Measurements from ENCODE around the gene MYH9. TPM values are rescaled to one million over a fixed set of nuclear protein-coding genes. Genes with fewer than 3 reads are reported as not detected.

MYH9 gene
- total RNA-seq, 3 donors from 2014 or later (not counting 1 experiment from before 2014, with no cell fraction given): 803 to 1,038 (median 808) TPM

DNA sequence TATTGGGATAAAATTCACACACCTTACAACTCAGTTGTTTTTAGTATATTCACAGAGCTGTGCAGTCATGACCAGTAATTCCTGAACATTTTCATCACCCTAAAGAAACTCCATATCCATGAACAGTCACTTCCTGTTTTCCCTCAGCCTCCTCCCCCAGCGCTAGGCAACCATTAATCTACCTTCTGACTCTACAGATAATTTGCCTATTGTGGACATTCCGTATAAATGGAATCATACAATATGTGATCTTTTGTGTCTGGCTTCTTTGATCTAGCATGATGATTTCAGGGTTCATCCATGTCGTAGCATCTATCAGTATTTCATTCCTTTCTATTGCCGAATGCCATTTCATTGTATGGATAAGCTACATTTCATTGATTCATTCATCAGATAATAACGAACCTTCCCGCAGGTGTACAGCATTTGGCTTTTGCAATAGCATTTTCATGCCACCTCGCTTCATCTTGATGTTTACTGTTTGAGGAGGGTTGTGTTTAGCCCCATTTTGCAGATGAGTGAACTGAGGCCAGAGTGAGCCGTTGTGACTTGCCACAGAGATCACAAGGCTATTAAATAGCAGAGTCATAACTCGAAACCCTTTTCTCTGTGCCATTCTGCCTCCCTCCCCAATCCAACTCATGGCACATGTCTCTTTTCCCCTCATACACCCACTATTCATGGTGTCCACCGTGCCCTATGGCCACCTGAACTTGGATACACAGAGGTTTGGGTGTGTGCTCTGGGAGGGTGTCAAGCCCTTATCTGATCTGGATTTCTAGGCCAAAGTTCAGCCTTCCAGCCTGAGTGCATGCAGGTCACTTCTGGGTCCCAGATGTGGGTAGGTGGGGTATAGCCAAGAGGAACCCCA lies 11.1 kb upstream of the MYH9 start:
- no peaks in the 10 kb centered on the region for H3K9me3 Mint-ChIP-seq
- H3K9me3 ChIP-seq (ENCODE audit: control insufficient read depth, insufficient read depth, low read length): no peaks in the 10 kb centered on the region
- no peak for TF ChIP-seq CTCF (IDR thresholded peaks at IDR 0.05)
- peaks cover 20 to 28% of the 10 kb centered on the region in 2 donors for H3K4me1 Mint-ChIP-seq
- DNase-seq: no peak
- H3K4me3 ChIP-seq (ENCODE audit: low read length): no peak overlapping the region
- H3K27ac Mint-ChIP-seq: peak overlapping the region; percentile 57 to 80
- H3K36me3 Mint-ChIP-seq: no peaks in the 10 kb centered on the region
- no peak for ATAC-seq
- peaks cover 29% of the 10 kb centered on the region for H3K4me1 ChIP-seq (ENCODE audit: control insufficient read depth, insufficient read depth, low read length)
- whole genome bisulfite sequencing (ENCODE audit: insufficient coverage): 84% methylated on average over 10 of the region's 10 CpGs
- intact Hi-C loops (cut with micrococcal nuclease): no loop called here
- H3K27me3 ChIP-seq (ENCODE audit: control insufficient read depth, insufficient read depth, low read length): no peaks in the 10 kb centered on the region
- H3K27me3 Mint-ChIP-seq (ENCODE audit: low read depth in 2 of 2): no peaks in the 10 kb centered on the region
- peak overlapping the region; percentile 74 for H3K4me3 Mint-ChIP-seq
- H3K27ac ChIP-seq (ENCODE audit: low read length): no peak overlapping the region
- H3K36me3 ChIP-seq (ENCODE audit: control insufficient read depth, insufficient read depth, low read length): no peaks in the 10 kb centered on the region

- no peak for DNase-seq
- H3K36me3 Mint-ChIP-seq: no peaks in the 10 kb centered on the region
- no peaks in the 10 kb centered on the region for H3K9me3 Mint-ChIP-seq
- no peak overlapping the region for H3K27ac ChIP-seq (ENCODE audit: low read length)
- no peaks in the 10 kb centered on the region for H3K9me3 ChIP-seq (ENCODE audit: control insufficient read depth, insufficient read depth, low read length)
- intact Hi-C loops (cut with micrococcal nuclease): no loop called here
- no peaks in the 10 kb centered on the region for H3K27me3 ChIP-seq (ENCODE audit: control insufficient read depth, insufficient read depth, low read length)
- H3K4me3 ChIP-seq (ENCODE audit: low read length): no peak overlapping the region
- no peaks in the 10 kb centered on the region for H3K36me3 ChIP-seq (ENCODE audit: control insufficient read depth, insufficient read depth, low read length)
- no peak for TF ChIP-seq CTCF (IDR thresholded peaks at IDR 0.05)
- H3K27ac Mint-ChIP-seq: peak overlapping the region; percentile 9 to 10
- no peak overlapping the region for H3K4me3 Mint-ChIP-seq
- no peaks in the 10 kb centered on the region for H3K27me3 Mint-ChIP-seq (ENCODE audit: low read depth in 2 of 2)
- peaks cover 20 to 28% of the 10 kb centered on the region in 2 donors for H3K4me1 Mint-ChIP-seq
- 88% methylated on average over 13 of the region's 13 CpGs for WGBS (ENCODE audit: insufficient coverage)
- no peak for ATAC-seq
- H3K4me1 ChIP-seq (ENCODE audit: control insufficient read depth, insufficient read depth, low read length): peaks cover 22% of the 10 kb centered on the region
These were observed 9.6 kb upstream of the MYH9 start for GRCh38 chr22:36397131-36398093.

GRCh38 chr22:36395915-36396314 lies 8.1 kb upstream of the MYH9 start:
- H3K4me1 ChIP-seq (ENCODE audit: control insufficient read depth, insufficient read depth, low read length): peaks cover 21% of the 10 kb centered on the region
- H3K27ac Mint-ChIP-seq: no peak overlapping the region

More at GRCh38 chr22:36395915-36396314, 8.1 kb upstream of the MYH9 start:
- ATAC-seq: no peak
- Histone ChIP-seq H3K9me3 (ENCODE audit: control insufficient read depth, insufficient read depth, low read length) (no peaks in the 10 kb centered on the region), H3K4me3 (ENCODE audit: low read length) (no peak overlapping the region), H3K27ac (ENCODE audit: low read length) (no peak overlapping the region), H3K36me3 (ENCODE audit: control insufficient read depth, insufficient read depth, low read length) (no peaks in the 10 kb centered on the region), H3K27me3 (ENCODE audit: control insufficient read depth, insufficient read depth, low read length) (no peaks in the 10 kb centered on the region)
- Mint-ChIP-seq H3K27me3 (ENCODE audit: low read depth in 2 of 2) (no peaks in the 10 kb centered on the region), H3K4me1 (peaks cover 20 to 28% of the 10 kb centered on the region in 2 donors), H3K4me3 (no peak overlapping the region), H3K9me3 (no peaks in the 10 kb centered on the region), H3K36me3 (no peaks in the 10 kb centered on the region)
- DNase-seq: no peak
- intact Hi-C loops (cut with micrococcal nuclease): no loop called here
- TF ChIP-seq CTCF (IDR thresholded peaks at IDR 0.05): no peak
- WGBS (ENCODE audit: insufficient coverage): 92% methylated on average over 2 of the region's 2 CpGs
